HepG2 (cell line): Measurements from ENCODE around the gene SETD1A. TPM values are rescaled to one million over a fixed set of nuclear protein-coding genes. Genes with fewer than 3 reads are reported as not detected.
A peak's percentile ranks its signal among the peaks of the same experiment; 100 is the strongest.

Experiments
- AHDC1 ChIP-seq: sonication (generic); formaldehyde crosslinking; IDR thresholded peaks from 2 replicates; pipeline ENCODE4 v1.5.1; 2020; ENCODE audit warnings: mild to moderate bottlenecking, missing genetic modification reagents, borderline replicate concordance
- ARID4A ChIP-seq: sonication (generic); formaldehyde crosslinking; IDR thresholded peaks from 2 replicates; pipeline ENCODE4 v1.5.0; 2020; ENCODE audit warnings: mild to moderate bottlenecking, missing genetic modification reagents, borderline replicate concordance
- HOXA9 ChIP-seq: sonication (generic); formaldehyde crosslinking; IDR thresholded peaks from 2 replicates; pipeline ENCODE4 v1.8.1; 2022; ENCODE audit warnings: missing genetic modification reagents, mild to moderate bottlenecking, moderate library complexity, borderline replicate concordance
- KLF12 ChIP-seq: sonication (generic); formaldehyde crosslinking; IDR thresholded peaks from 2 replicates; pipeline ENCODE4 v1.4.0; 2020; ENCODE audit warnings: missing genetic modification reagents, borderline replicate concordance
- MTA3 ChIP-seq: sonication (generic); formaldehyde crosslinking; IDR thresholded peaks from 2 replicates; pipeline ENCODE4 v1.4.0; 2020; ENCODE audit warnings: missing genetic modification reagents
- NR2F1 ChIP-seq, 2 experiments: fragments of 450-650 bp in 1 of 2; formaldehyde crosslinking in 1 of 2; IDR thresholded peaks; 2 replicates each; pipeline versions ENCODE4 v1.5.0 to v1.6.1; 2016 to 2020; ENCODE audit warnings: mild to moderate bottlenecking in 1 of 2, missing compliant biosample characterization in 1 of 2, missing genetic modification reagents in 1 of 2, moderate library complexity in 1 of 2
- PBX3 ChIP-seq: sonication (generic); formaldehyde crosslinking; IDR thresholded peaks from 2 replicates; pipeline ENCODE4 v1.8.1; 2023; ENCODE audit warnings: missing genetic modification reagents, inconsistent platforms, borderline replicate concordance
- polyA plus RNA-seq, 8 experiments: library from polyadenylated mRNA; depleted of rRNA in 3 of 8; stranded (reverse) in 7 of 8; unstranded in 1 of 8; fragments of >200 nt; fragmentation: Illumina TruSeq in 4 of 8; extraction: Trizol in 4 of 8; gene quantifications; 2 replicates each; pipeline versions ENCODE4 v1.2.1 to v1.2.3, GENCODE V29; 2011 to 2016; ENCODE audit warnings: low read depth in 4 of 8, missing spikeins in 1 of 8, mixed read lengths in 1 of 8; ENCODE audit not compliant: insufficient read depth in 1 of 8
- total RNA-seq, 5 experiments: library from RNA; depleted of rRNA; stranded (reverse); fragments of >200 nt; fragmentation: Illumina TruSeq; extraction: Trizol; gene quantifications; 2 replicates each; pipeline ENCODE4 v1.2.3, GENCODE V29; 2016; ENCODE audit warnings: low read depth in 1 of 5
- TF ChIP-seq, protein P1 (sequence below): sonication (generic); formaldehyde crosslinking; IDR thresholded peaks from 2 replicates; pipeline ENCODE4 v1.4.0; 2020; ENCODE audit warnings: missing genetic modification reagents
- TF ChIP-seq, protein P2 (sequence below): sonication (generic); formaldehyde crosslinking; IDR thresholded peaks from 2 replicates; pipeline ENCODE4 v1.4.0; 2020; ENCODE audit warnings: missing genetic modification reagents

SETD1A gene
- total and polyA plus RNA-seq, 2 of the 13 experiments (the other 11 are each of a cell fraction or from before 2014, with no cell fraction given): 3.8 to 5.6 TPM

DNA sequence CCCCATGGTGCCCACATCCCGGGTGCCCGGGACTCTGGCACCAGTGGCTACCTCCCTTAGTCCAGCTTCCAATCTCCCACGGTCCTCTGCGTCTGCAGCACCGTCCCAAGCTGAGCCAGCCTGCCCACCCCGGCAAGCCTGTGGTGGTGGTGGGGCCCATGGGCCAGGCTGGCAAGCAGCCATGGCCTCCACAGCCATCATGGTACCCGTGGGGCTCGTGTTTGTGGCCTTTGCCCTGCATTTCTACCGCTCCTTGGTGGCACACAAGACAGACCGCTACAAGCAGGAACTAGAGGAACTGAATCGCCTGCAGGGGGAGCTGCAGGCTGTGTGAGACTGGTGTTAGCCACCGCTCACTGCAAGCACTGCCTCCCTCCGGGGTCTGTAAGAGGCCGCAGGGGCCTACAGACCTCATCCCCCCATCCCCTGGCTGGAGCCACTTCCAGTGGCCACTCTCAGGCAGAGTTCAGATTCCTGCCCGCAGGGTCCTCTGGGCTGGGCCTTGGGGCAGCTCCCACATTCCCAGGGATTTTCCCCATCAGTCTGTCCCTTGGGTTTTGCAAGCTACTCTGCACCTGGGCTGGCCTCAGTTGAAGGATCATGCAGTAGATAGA, 3.9 kb upstream of the SETD1A start (continued):
- no peak for TF ChIP-seq AHDC1 (CRISPR knock-in tag)
- no peak for TF ChIP-seq MTA3 (CRISPR knock-in tag)
- TF ChIP-seq PBX3 (CRISPR knock-in tag): no peak
- TF ChIP-seq HOXA9 (CRISPR knock-in tag): no peak
- TF ChIP-seq, protein P1, sequence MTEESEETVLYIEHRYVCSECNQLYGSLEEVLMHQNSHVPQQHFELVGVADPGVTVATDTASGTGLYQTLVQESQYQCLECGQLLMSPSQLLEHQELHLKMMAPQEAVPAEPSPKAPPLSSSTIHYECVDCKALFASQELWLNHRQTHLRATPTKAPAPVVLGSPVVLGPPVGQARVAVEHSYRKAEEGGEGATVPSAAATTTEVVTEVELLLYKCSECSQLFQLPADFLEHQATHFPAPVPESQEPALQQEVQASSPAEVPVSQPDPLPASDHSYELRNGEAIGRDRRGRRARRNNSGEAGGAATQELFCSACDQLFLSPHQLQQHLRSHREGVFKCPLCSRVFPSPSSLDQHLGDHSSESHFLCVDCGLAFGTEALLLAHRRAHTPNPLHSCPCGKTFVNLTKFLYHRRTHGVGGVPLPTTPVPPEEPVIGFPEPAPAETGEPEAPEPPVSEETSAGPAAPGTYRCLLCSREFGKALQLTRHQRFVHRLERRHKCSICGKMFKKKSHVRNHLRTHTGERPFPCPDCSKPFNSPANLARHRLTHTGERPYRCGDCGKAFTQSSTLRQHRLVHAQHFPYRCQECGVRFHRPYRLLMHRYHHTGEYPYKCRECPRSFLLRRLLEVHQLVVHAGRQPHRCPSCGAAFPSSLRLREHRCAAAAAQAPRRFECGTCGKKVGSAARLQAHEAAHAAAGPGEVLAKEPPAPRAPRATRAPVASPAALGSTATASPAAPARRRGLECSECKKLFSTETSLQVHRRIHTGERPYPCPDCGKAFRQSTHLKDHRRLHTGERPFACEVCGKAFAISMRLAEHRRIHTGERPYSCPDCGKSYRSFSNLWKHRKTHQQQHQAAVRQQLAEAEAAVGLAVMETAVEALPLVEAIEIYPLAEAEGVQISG: peak; percentile 86
- TF ChIP-seq NR2F1 (CRISPR knock-in tag; IDR thresholded peaks at IDR 0.05): no peak
- TF ChIP-seq KLF12 (CRISPR knock-in tag): no peak
- TF ChIP-seq, protein P2, sequence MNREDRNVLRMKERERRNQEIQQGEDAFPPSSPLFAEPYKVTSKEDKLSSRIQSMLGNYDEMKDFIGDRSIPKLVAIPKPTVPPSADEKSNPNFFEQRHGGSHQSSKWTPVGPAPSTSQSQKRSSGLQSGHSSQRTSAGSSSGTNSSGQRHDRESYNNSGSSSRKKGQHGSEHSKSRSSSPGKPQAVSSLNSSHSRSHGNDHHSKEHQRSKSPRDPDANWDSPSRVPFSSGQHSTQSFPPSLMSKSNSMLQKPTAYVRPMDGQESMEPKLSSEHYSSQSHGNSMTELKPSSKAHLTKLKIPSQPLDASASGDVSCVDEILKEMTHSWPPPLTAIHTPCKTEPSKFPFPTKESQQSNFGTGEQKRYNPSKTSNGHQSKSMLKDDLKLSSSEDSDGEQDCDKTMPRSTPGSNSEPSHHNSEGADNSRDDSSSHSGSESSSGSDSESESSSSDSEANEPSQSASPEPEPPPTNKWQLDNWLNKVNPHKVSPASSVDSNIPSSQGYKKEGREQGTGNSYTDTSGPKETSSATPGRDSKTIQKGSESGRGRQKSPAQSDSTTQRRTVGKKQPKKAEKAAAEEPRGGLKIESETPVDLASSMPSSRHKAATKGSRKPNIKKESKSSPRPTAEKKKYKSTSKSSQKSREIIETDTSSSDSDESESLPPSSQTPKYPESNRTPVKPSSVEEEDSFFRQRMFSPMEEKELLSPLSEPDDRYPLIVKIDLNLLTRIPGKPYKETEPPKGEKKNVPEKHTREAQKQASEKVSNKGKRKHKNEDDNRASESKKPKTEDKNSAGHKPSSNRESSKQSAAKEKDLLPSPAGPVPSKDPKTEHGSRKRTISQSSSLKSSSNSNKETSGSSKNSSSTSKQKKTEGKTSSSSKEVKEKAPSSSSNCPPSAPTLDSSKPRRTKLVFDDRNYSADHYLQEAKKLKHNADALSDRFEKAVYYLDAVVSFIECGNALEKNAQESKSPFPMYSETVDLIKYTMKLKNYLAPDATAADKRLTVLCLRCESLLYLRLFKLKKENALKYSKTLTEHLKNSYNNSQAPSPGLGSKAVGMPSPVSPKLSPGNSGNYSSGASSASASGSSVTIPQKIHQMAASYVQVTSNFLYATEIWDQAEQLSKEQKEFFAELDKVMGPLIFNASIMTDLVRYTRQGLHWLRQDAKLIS (CRISPR knock-in tag): no peak
- TF ChIP-seq ARID4A (CRISPR knock-in tag): peak; percentile 56; the same call in 1 of the 2 replicates
